Midbrain (tissue), 1 donor: ENCODE results near the gene SH2D3A.

Experiments
- DNase-seq: peaks from one replicate; lab custom pipeline; 2025; lab: John Stamatoyannopoulos, UW

Gene SH2D3A

DNA sequence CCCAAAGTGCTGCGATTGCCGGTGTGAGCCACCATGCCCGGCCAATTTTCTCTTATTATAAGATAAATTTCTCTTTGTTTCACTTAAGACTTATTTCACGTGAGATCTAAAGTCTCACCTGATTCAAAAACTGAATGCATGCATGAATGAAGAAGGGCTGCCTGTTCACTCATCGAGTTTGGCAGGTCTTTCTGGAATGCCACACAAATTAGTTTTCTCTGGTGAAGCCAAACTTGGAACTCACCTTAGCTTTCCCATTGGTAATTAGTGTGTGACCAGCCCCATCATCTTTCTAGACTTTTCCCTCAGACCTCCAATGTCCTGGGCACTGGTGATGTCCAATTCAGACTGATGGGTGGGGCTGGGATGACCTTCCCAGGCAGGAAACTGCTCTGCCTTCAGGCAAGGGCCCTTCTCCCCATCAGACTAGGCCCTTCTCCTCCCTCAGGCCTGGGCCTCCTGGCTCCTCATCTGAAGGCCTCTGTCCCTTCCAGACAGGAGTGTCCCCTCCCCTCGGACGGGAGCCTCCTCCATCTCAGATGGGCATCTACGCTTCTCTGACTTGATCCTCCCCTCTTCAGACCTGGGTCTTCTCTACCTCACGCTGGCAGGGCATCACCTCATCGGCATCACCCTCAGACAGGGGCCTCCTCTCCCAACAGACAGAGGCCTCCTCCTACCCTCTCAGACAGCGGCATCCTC is 61.2 kb downstream of the SH2D3A start:
- DNase-seq, result no peak
